Nephron (organoid): Measurements from ENCODE around the gene GRIA4.

Experiments used
- H3K27ac Mint-ChIP-seq, 3 experiments: 2 replicates each; pipeline ENCODE4 v1.8.0; 2020; ENCODE audit warnings: mixed read lengths in 3 of 3, mild to moderate bottlenecking in 2 of 3, moderate library complexity in 1 of 3
- H3K27me3 Mint-ChIP-seq: 2 replicates; pipeline ENCODE4 v1.8.0; 2021; ENCODE audit warnings: low read depth, mild to moderate bottlenecking, moderate library complexity, mixed read lengths
- H3K36me3 Mint-ChIP-seq: 2 replicates; pipeline ENCODE4 v1.8.0; 2020; ENCODE audit warnings: low read depth, mixed read lengths
- H3K4me1 Mint-ChIP-seq: 2 replicates; pipeline ENCODE4 v1.8.0; 2020; ENCODE audit warnings: mixed read lengths
- H3K4me3 Mint-ChIP-seq, 3 experiments: 2 replicates each; pipeline ENCODE4 v1.8.0; 2020; ENCODE audit warnings: mild to moderate bottlenecking in 3 of 3, mixed read lengths in 3 of 3, moderate library complexity in 2 of 3
- H3K9me3 Mint-ChIP-seq: 2 replicates; pipeline ENCODE4 v1.8.0; 2020; ENCODE audit warnings: mixed read lengths
- CTCF ChIP-seq, 3 experiments: fragments of 200-600 bp; sonication (generic); IDR thresholded peaks; one replicate each; pipeline ENCODE4 v1.5.0; 2021; ENCODE audit warnings: antibody characterized with exemption in 3 of 3; ENCODE audit not compliant: unreplicated experiment in 3 of 3

The GRIA4 gene

GRCh38 chr11:105618343-105618955, 8.6 kb downstream of the GRIA4 start:
- H3K27me3 Mint-ChIP-seq: no peaks in the 10 kb centered on the region
- no peak overlapping the region for H3K27ac Mint-ChIP-seq
- no peak overlapping the region for H3K4me3 Mint-ChIP-seq

DNA sequence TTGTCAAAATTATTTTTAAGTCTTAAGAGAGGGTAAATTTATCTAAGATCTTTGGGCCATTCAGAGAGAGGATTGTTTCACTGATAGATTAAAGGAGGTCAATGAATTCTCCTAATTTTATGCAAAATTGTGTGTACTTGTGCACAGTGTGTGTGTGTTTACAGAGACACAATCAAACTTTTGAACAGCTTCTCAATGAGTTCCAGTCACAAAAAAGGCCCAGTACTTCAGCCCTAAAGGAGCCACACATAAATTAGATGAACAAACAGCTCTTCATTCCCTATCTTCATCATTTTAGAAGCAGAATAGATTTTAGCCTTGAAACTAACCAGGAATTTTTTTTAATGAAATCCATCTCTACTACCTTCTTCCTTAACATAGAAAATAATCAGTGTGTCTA, 9.7 kb downstream of the GRIA4 start:
- H3K36me3 Mint-ChIP-seq: no peaks in the 10 kb centered on the region
- no peak for TF ChIP-seq CTCF (IDR thresholded peaks at IDR 0.05; ENCODE audit: unreplicated experiment in 3 of 3)
- H3K9me3 Mint-ChIP-seq: no peaks in the 10 kb centered on the region
- no peak overlapping the region for H3K4me3 Mint-ChIP-seq
- H3K27me3 Mint-ChIP-seq: no peaks in the 10 kb centered on the region
- H3K4me1 Mint-ChIP-seq: no peaks in the 10 kb centered on the region
- H3K27ac Mint-ChIP-seq: no peak overlapping the region

More at GRCh38 chr11:105618343-105618955, 8.6 kb downstream of the GRIA4 start:
- Mint-ChIP-seq H3K9me3 (no peaks in the 10 kb centered on the region), H3K36me3 (no peaks in the 10 kb centered on the region), H3K4me1 (no peaks in the 10 kb centered on the region)
- TF ChIP-seq CTCF (IDR thresholded peaks at IDR 0.05; ENCODE audit: unreplicated experiment in 3 of 3): no peak

DNA sequence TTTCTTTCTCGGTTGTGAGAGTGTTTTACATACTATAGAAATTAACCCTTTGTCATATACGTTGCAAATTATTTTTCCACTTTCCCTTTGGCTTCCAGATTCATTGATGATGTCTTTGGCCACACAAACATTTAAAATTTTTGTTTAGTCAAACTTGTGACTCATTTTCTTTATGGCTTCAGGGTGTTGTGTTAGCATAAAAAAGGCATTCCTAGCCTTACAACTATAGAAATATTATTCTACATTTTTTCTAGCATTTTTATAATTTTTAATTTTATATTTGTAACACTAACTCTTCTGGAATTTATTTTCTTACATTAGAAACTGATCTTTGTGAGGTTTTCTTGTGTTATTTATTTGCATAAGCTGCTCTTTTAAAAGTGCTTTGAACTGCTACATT, 12.1 kb downstream of the GRIA4 start:
- Mint-ChIP-seq H3K4me3 (no peak overlapping the region), H3K4me1 (no peaks in the 10 kb centered on the region), H3K27ac (no peak overlapping the region), H3K9me3 (no peaks in the 10 kb centered on the region), H3K36me3 (no peaks in the 10 kb centered on the region), H3K27me3 (no peaks in the 10 kb centered on the region)
- TF ChIP-seq CTCF (IDR thresholded peaks at IDR 0.05; ENCODE audit: unreplicated experiment in 3 of 3): no peak

DNA sequence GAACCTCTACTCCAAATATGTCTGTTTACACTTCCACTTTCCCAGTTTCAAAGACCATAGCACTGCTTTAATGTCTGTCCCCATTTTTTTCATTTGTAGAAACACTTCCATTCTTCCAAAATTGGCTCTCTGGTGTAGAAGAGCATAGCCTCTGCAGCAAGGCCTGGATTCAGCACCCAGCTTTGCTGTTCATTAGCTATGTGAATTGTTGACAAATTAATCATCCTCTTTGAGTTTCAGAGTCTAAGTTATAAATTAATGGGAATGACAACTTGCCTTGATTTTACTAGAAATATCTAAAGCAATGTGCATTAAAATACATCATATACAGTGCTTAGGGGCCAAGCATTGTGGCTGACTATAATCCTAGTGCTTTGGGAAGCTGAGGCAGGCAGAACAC, 22.4 kb downstream of the GRIA4 start:
- no peak overlapping the region for H3K4me3 Mint-ChIP-seq
- H3K4me1 Mint-ChIP-seq: no peaks in the 10 kb centered on the region
- no peaks in the 10 kb centered on the region for H3K9me3 Mint-ChIP-seq
- no peak for TF ChIP-seq CTCF (IDR thresholded peaks at IDR 0.05; ENCODE audit: unreplicated experiment in 3 of 3)
- H3K27me3 Mint-ChIP-seq: no peaks in the 10 kb centered on the region
- H3K36me3 Mint-ChIP-seq: no peaks in the 10 kb centered on the region
- H3K27ac Mint-ChIP-seq: no peak overlapping the region

DNA sequence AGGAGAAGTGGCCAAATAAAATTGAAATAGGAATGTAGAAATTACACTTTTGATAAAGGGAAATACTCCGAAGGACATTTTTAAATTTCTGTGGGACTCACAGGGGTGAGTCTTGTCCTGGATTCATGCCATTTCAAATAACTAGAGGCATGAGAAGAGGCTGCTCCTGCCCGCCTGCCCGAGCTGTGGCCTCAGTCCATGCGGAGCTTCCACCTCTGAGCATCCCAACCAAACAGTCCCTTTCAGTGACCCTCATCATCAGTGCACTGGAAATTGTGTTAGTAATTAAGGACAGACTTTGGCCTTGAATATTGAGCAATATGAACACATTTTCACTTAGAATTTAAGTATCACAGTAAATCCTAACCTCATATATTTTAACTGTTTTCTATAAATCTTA, 25.6 kb downstream of the GRIA4 start:
- Mint-ChIP-seq H3K36me3 (no peaks in the 10 kb centered on the region), H3K4me3 (no peak overlapping the region), H3K27ac (no peak overlapping the region), H3K4me1 (no peaks in the 10 kb centered on the region), H3K9me3 (no peaks in the 10 kb centered on the region), H3K27me3 (no peaks in the 10 kb centered on the region)
- TF ChIP-seq CTCF (IDR thresholded peaks at IDR 0.05; ENCODE audit: unreplicated experiment in 3 of 3): no peak

DNA sequence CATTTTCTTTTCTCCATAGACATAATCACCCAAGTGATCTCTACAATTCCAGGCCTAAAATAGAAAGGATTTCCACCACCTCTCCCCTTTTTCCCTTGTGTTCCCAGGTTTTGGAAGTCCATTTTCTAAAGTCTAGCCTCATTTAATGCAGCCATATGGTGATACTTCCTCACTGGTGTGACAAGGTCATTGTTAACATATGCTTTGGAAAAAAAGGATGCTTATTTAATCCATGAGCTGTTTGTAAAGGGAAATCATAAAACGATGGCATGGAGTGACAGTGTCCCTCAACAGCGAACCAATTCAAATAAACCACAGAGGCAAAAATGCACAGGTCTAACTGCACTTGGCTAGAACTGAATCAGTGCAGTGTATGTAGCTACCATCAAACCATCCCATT, 26.6 kb downstream of the GRIA4 start:
- Mint-ChIP-seq H3K9me3 (no peaks in the 10 kb centered on the region), H3K4me3 (no peak overlapping the region), H3K27me3 (no peaks in the 10 kb centered on the region), H3K36me3 (no peaks in the 10 kb centered on the region), H3K4me1 (no peaks in the 10 kb centered on the region), H3K27ac (no peak overlapping the region)
- TF ChIP-seq CTCF (IDR thresholded peaks at IDR 0.05; ENCODE audit: unreplicated experiment in 3 of 3): no peak
